Uterus (tissue), 2 donors: Measurements from ENCODE around the gene SPECC1.

ENCODE experiments used
- POLR2A ChIP-seq, 2 donors: fragments of 450-650 bp; IDR thresholded peaks; one replicate each; pipeline ENCODE4 v1.6.1; 2016; ENCODE audit warnings: antibody characterized with exemption in 2 of 2, mild to moderate bottlenecking in 1 of 2, moderate library complexity in 1 of 2
- TF ChIP-seq, protein P1 (sequence below), 4 experiments: fragments of 200-600 bp in 2 of 4; fragments of 450-650 bp in 2 of 4; sonication (generic) in 2 of 4; IDR thresholded peaks; one replicate each; pipeline ENCODE4 v1.5.1; 2016 to 2019; ENCODE audit warnings: antibody characterized with exemption in 4 of 4, mild to moderate bottlenecking in 2 of 4, moderate library complexity in 1 of 4

DNA sequence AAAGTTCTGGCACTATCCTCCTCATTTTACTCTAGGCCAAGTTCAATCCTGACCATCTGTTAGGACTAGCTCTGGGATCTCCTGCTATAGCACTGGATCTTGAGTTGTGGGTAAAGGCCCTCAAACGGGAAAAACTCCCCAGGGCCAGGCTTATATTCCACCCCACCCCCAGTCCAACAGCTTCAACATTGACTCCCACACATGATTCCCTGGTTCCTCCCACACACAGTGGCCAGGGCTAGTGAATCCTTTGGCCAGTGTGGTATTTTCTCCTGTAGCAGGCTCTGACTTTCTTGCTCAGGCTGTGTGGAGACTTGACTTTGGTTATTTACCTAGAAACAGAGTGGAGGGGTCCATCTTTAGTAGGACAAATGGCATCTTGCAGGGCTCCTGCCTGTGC, 21.3 kb upstream of the SPECC1 start:
- TF ChIP-seq, protein P1, sequence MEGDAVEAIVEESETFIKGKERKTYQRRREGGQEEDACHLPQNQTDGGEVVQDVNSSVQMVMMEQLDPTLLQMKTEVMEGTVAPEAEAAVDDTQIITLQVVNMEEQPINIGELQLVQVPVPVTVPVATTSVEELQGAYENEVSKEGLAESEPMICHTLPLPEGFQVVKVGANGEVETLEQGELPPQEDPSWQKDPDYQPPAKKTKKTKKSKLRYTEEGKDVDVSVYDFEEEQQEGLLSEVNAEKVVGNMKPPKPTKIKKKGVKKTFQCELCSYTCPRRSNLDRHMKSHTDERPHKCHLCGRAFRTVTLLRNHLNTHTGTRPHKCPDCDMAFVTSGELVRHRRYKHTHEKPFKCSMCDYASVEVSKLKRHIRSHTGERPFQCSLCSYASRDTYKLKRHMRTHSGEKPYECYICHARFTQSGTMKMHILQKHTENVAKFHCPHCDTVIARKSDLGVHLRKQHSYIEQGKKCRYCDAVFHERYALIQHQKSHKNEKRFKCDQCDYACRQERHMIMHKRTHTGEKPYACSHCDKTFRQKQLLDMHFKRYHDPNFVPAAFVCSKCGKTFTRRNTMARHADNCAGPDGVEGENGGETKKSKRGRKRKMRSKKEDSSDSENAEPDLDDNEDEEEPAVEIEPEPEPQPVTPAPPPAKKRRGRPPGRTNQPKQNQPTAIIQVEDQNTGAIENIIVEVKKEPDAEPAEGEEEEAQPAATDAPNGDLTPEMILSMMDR (IDR thresholded peaks at IDR 0.05), result no peak
- no peak for TF ChIP-seq POLR2A (IDR thresholded peaks at IDR 0.05)
